ENCODE data around the gene UBE2L5. TPM values are rescaled to one million over a fixed set of nuclear protein-coding genes. Genes with fewer than 3 reads are reported as not detected.

The UBE2L5 gene
- total RNA-seq, 1 donor from 2014 or later, result not detected

DNA sequence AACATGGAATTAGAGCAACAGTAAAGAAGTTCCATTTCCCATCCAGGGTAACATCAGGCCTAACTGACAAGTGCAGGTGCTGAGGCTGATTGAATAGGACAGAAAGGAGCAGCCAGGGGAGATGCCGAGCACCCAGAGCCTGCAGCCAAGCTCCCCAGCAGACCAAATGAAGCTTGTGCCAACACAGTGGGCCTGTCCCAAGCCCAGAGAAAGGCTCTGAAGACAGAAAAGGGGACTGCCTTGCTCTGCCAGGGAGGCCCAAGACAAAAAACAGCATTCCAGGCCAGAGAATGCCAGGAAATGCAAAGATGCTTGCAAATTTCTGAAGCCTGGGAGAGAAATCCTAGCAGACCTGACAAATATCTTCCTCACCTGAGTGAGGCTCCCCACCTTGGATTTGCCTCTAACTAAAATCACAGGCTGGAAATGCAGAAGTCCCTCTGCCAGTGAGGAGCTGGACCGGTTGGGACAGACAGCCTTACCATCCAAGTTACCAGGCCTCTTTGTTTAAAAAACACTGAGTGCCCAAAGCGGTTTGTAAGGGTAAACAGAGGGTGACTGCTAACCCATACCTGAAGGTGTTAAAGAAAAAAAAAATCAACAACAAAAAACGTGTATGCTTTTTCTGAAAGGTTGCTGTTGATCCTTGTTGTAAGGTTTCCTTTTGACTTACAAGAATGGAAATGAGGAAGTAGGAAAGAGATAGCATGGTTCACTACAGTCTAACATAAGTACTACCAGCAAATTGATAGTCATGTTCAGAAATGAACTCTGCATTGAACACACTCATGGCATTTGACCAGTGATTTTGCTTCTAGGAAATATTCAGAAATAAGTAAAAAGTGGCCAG lies 55.3 kb downstream of the UBE2L5 start:
- no peak overlapping the region for H3K27ac ChIP-seq
- no peak overlapping the region for H3K4me3 ChIP-seq
- no peak for ATAC-seq
- intact Hi-C loops (cut with DNase I), result no loop called here
- no peaks in the 10 kb centered on the region for H3K9me3 ChIP-seq
- TF ChIP-seq, protein P1, sequence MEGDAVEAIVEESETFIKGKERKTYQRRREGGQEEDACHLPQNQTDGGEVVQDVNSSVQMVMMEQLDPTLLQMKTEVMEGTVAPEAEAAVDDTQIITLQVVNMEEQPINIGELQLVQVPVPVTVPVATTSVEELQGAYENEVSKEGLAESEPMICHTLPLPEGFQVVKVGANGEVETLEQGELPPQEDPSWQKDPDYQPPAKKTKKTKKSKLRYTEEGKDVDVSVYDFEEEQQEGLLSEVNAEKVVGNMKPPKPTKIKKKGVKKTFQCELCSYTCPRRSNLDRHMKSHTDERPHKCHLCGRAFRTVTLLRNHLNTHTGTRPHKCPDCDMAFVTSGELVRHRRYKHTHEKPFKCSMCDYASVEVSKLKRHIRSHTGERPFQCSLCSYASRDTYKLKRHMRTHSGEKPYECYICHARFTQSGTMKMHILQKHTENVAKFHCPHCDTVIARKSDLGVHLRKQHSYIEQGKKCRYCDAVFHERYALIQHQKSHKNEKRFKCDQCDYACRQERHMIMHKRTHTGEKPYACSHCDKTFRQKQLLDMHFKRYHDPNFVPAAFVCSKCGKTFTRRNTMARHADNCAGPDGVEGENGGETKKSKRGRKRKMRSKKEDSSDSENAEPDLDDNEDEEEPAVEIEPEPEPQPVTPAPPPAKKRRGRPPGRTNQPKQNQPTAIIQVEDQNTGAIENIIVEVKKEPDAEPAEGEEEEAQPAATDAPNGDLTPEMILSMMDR (IDR thresholded peaks at IDR 0.05), result no peak
- H3K4me1 ChIP-seq, result no peaks in the 10 kb centered on the region
- no peak for DNase-seq
- H3K27me3 ChIP-seq, result no peaks in the 10 kb centered on the region
- H3K36me3 ChIP-seq, result no peaks in the 10 kb centered on the region

Other genes starting within 250 kb of the UBE2L5 start
- gene KATNAL1, start 114.9 kb upstream of the UBE2L5 start, total RNA-seq, result 17.5 TPM
- gene HMGB1, start 43.4 kb downstream of the UBE2L5 start, total RNA-seq, result 224 TPM
- 13.1 TPM for gene USPL1, start 195.4 kb downstream of the UBE2L5 start, total RNA-seq

Data from upper lobe of right lung (tissue), 1 donor.